NCI-H2171 treated with DMSO at 0.1 percent for 48 hours (cell line): ENCODE results near the gene TTLL1.
"Not testable (repeated sequence)": the region's sequence is repeated elsewhere in the genome, so short reads cannot be mapped to it uniquely, and the experiment has no call there.

Source experiments
- DNase-seq: peaks from one replicate; lab custom pipeline; 2025; lab: John Stamatoyannopoulos, UW

Gene TTLL1

GRCh38 chr22:43110444-43110926, 21.3 kb upstream of the TTLL1 start, which contains the start of gene BIK:
Gene BIK, plus strand, starts transcription at chr22:43110750. Its CDS starts 13,273 bp downstream, at chr22:43124023.
- peak; percentile 47 for DNase-seq

GRCh38 chr22:43109921-43110443, 20.8 kb upstream of the TTLL1 start:
- DNase-seq = no peak

- DNase-seq = no peak
These were observed 20.3 kb upstream of the TTLL1 start for GRCh38 chr22:43109511-43109910.

- DNase-seq = no peak
These were observed 17.1 kb upstream of the TTLL1 start for GRCh38 chr22:43106302-43106701.

- not testable (repeated sequence) for DNase-seq
These were observed 15.8 kb upstream of the TTLL1 start for GRCh38 chr22:43104950-43105349.

GRCh38 chr22:43104056-43104625, 14.9 kb upstream of the TTLL1 start:
- not testable (repeated sequence) for DNase-seq

GRCh38 chr22:43101306-43101705, 12.1 kb upstream of the TTLL1 start:
- DNase-seq = no peak

- no peak for DNase-seq
These were observed 11.0 kb upstream of the TTLL1 start for GRCh38 chr22:43100225-43100624.

GRCh38 chr22:43099095-43099494, 9.9 kb upstream of the TTLL1 start:
- DNase-seq = no peak

- no peak for DNase-seq
These were observed 9.2 kb upstream of the TTLL1 start for GRCh38 chr22:43098356-43098755.

- no peak for DNase-seq
These were observed 7.2 kb upstream of the TTLL1 start for GRCh38 chr22:43096420-43096819.

- DNase-seq = peak; percentile 56
These were observed 5.4 kb upstream of the TTLL1 start for GRCh38 chr22:43094551-43094950.

GRCh38 chr22:43094085-43094484, 4.9 kb upstream of the TTLL1 start:
- peak; percentile 70 for DNase-seq

GRCh38 chr22:43092085-43092484, 2.9 kb upstream of the TTLL1 start:
- DNase-seq = no peak

- DNase-seq = peak; percentile 94
These were observed 1.1 kb upstream of the TTLL1 start for GRCh38 chr22:43090130-43090789.

GRCh38 chr22:43088627-43088983, 586 bp downstream of the TTLL1 start:
- no peak for DNase-seq

GRCh38 chr22:43085658-43086606, 3.3 kb downstream of the TTLL1 start:
- no peak for DNase-seq

- no peak for DNase-seq
These were observed 7.2 kb downstream of the TTLL1 start for GRCh38 chr22:43081968-43082367.

GRCh38 chr22:43080616-43081015, 8.6 kb downstream of the TTLL1 start:
- peak; percentile 71 for DNase-seq

- no peak for DNase-seq
These were observed 9.4 kb downstream of the TTLL1 start for GRCh38 chr22:43079742-43080141.

GRCh38 chr22:43078522-43078921, 10.7 kb downstream of the TTLL1 start:
- no peak for DNase-seq

GRCh38 chr22:43077121-43077877, 11.9 kb downstream of the TTLL1 start:
- DNase-seq = peak; percentile 84
